ENCODE data around the gene MSANTD4. TPM values are rescaled to one million over a fixed set of nuclear protein-coding genes. Genes with fewer than 3 reads are reported as not detected.

The MSANTD4 gene
- total RNA-seq, 1 experiment from 2014 or later: 62.8 TPM

DNA sequence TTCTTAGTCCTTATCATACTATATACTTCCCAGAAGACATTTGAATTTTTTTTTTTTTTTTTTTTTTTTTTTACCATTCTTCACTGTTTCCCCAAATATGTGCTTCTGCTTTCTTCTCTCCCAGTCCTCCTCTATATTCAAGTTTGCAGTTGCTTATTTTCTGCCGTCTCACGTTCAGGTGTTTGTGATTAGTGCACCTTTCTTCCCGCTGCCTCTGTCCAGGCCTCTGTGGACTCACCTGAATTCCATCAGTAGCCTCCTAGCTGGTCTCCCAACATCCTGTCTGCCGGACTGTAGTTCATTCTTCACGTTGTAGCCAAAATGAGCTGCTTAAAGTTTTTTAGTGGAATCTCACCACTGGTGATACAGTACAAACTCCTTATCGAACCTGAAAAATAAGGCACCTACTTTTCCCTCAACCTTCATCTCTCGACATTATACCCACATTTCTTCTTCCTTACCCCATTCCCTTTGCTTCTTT is 795 bp upstream of the MSANTD4 start:
- H3K4me1 ChIP-seq (ENCODE audit: low read length): peaks cover 39% of the 10 kb centered on the region
- DNase-seq: no peak
- H2AFZ ChIP-seq (ENCODE audit: low read length): peak overlapping the region; percentile 76; the same call in 1 of the 2 replicates
- H3K4me3 ChIP-seq (ENCODE audit: low read length): peak overlapping the region; percentile 69
- no peaks in the 10 kb centered on the region for H3K27me3 ChIP-seq (ENCODE audit: low read length)
- H4K20me1 ChIP-seq (ENCODE audit: insufficient read depth, low read depth, low read length): no peaks in the 10 kb centered on the region
- no peaks in the 10 kb centered on the region for H3K9me3 ChIP-seq (ENCODE audit: low read length)
- H3K27ac ChIP-seq (ENCODE audit: low read length): peak overlapping the region; percentile 7; the same call in 1 of the 2 replicates
- peaks cover 41% of the 10 kb centered on the region for H3K79me2 ChIP-seq (ENCODE audit: low read length)
- H3K9me2 ChIP-seq (replicated peaks; ENCODE audit: insufficient read depth, low read length): no peaks in the 10 kb centered on the region; the same call in 1 of the 2 replicates
- peak overlapping the region; percentile 85 for H3K4me2 ChIP-seq (ENCODE audit: low read depth, low read length, poor library complexity, severe bottlenecking)
- H3K9ac ChIP-seq (ENCODE audit: low read length): peak overlapping the region; percentile 81
- peaks cover 28% of the 10 kb centered on the region for H3K36me3 ChIP-seq (ENCODE audit: insufficient read depth, low read length)

DNA sequence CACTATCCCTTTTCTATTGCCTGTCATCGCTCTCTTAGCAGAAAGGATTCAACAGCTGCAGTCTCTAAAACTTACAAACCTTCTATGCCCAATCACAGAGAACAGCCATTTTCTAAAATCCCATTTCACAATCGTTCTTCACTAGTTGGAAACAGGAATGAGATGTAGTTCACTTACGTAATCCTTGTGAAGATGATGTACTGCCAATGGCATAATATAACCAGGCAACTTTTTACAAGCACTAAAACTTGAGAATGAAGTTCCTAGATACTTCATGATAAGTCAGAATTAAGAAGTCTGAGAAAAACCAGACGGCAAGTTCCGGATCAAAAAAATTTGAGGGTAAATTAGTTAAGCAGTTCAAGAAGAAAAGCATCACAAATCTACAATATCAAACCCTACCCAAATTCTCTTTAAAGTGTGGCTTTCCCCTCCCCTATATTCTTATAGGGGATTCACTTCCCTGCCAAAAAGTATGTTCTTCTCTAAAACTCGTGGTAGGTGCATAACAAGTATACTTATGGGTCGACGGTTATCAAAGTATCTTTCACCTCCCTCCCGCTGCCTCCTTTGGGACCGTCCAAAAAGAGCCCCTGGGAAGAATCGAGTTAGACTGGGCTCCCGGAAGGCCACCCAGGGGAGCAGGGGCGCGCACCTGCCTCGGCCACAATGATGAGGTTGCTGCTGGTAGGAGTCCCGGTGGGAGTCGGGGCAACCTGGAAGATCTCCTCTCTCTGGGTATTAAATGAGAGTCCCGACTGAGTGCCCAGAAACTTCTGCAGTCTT is 666 bp downstream of the MSANTD4 start:
- Histone ChIP-seq H3K36me3 (ENCODE audit: insufficient read depth, low read length) (peaks cover 37% of the 10 kb centered on the region), H3K4me1 (ENCODE audit: low read length) (peaks cover 51% of the 10 kb centered on the region), H3K9me2 (replicated peaks; ENCODE audit: insufficient read depth, low read length) (no peaks in the 10 kb centered on the region; the same call in 1 of the 2 replicates), H3K9ac (ENCODE audit: low read length) (peak overlapping the region; percentile 81), H3K79me2 (ENCODE audit: low read length) (peaks cover 55% of the 10 kb centered on the region), H3K4me2 (ENCODE audit: low read depth, low read length, poor library complexity, severe bottlenecking) (peak overlapping the region; percentile 85), H4K20me1 (ENCODE audit: insufficient read depth, low read depth, low read length) (no peaks in the 10 kb centered on the region), H2AFZ (ENCODE audit: low read length) (peak overlapping the region; percentile 60), H3K9me3 (ENCODE audit: low read length) (no peaks in the 10 kb centered on the region), H3K4me3 (ENCODE audit: low read length) (peak overlapping the region; percentile 69), H3K27ac (ENCODE audit: low read length) (peak overlapping the region; percentile 41), H3K27me3 (ENCODE audit: low read length) (no peaks in the 10 kb centered on the region)
- DNase-seq: peak; percentile 75

DNA sequence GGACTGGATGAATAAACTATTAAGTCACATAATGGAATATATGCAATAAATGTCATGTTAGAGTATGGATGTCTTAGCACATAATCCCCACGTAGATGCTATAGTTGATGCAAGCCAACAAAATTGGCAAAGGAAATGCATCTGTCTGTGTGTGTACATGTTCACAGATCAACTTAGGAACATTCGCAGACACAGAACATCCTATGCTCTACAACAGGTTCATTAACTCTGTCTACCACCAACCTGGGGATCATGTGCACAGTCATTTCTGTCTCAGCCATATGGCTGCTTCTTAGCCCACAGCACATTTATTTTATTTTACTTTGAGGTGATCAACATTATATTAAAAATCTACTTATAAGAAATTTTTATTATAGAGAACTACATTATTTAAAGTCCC is 4.9 kb downstream of the MSANTD4 start:
- peaks cover 65% of the 10 kb centered on the region for H3K4me1 ChIP-seq (ENCODE audit: low read length)
- H3K27ac ChIP-seq (ENCODE audit: low read length): no peak overlapping the region
- no peaks in the 10 kb centered on the region for H4K20me1 ChIP-seq (ENCODE audit: insufficient read depth, low read depth, low read length)
- no peak overlapping the region for H3K4me3 ChIP-seq (ENCODE audit: low read length)
- H3K27me3 ChIP-seq (ENCODE audit: low read length): no peaks in the 10 kb centered on the region
- H3K9ac ChIP-seq (ENCODE audit: low read length): no peak overlapping the region
- no peak overlapping the region for H2AFZ ChIP-seq (ENCODE audit: low read length)
- H3K9me2 ChIP-seq (replicated peaks; ENCODE audit: insufficient read depth, low read length): no peaks in the 10 kb centered on the region; the same call in 1 of the 2 replicates
- no peak for DNase-seq
- H3K9me3 ChIP-seq (ENCODE audit: low read length): no peaks in the 10 kb centered on the region
- peak overlapping the region; percentile 5 for H3K4me2 ChIP-seq (ENCODE audit: low read depth, low read length, poor library complexity, severe bottlenecking)
- H3K79me2 ChIP-seq (ENCODE audit: low read length): peaks cover 98% of the 10 kb centered on the region
- H3K36me3 ChIP-seq (ENCODE audit: insufficient read depth, low read length): peaks cover 75% of the 10 kb centered on the region

DNA sequence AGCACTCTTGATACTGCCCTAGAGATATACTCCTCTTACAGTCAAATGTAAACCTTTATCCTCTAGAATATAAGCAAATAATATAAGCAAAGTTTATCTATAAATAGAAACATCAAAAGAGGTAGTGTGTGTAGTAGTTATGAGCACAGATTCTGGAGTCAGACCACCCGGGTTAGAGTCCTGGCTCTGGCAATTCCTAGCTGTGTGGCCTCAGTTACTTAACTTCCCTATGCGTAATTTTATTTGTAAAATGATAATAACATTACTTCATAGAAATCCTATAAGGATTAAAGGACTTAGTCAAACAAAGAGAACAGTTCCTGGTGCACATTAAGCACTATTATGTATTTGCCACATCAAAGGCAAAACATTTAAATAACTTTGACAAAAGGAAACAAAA is 7.0 kb downstream of the MSANTD4 start:
- H3K4me2 ChIP-seq (ENCODE audit: low read depth, low read length, poor library complexity, severe bottlenecking): peak overlapping the region; percentile 49
- 0 out of 2 replicates have a peak, but pooled peaks cover 3% of the 10 kb centered on the region for H4K20me1 ChIP-seq (ENCODE audit: insufficient read depth, low read depth, low read length)
- H3K36me3 ChIP-seq (ENCODE audit: insufficient read depth, low read length): peaks cover 88% of the 10 kb centered on the region
- H3K79me2 ChIP-seq (ENCODE audit: low read length): peaks cover 99% of the 10 kb centered on the region
- H3K27me3 ChIP-seq (ENCODE audit: low read length): no peaks in the 10 kb centered on the region
- no peaks in the 10 kb centered on the region; the same call in 1 of the 2 replicates for H3K9me2 ChIP-seq (replicated peaks; ENCODE audit: insufficient read depth, low read length)
- H3K9ac ChIP-seq (ENCODE audit: low read length): no peak overlapping the region
- peak overlapping the region; percentile 8 for H3K4me3 ChIP-seq (ENCODE audit: low read length)
- no peak overlapping the region for H2AFZ ChIP-seq (ENCODE audit: low read length)
- H3K9me3 ChIP-seq (ENCODE audit: low read length): no peaks in the 10 kb centered on the region
- peak overlapping the region; percentile 21 for H3K27ac ChIP-seq (ENCODE audit: low read length)
- DNase-seq: peak; percentile 56
- peaks cover 54% of the 10 kb centered on the region for H3K4me1 ChIP-seq (ENCODE audit: low read length)

DNA sequence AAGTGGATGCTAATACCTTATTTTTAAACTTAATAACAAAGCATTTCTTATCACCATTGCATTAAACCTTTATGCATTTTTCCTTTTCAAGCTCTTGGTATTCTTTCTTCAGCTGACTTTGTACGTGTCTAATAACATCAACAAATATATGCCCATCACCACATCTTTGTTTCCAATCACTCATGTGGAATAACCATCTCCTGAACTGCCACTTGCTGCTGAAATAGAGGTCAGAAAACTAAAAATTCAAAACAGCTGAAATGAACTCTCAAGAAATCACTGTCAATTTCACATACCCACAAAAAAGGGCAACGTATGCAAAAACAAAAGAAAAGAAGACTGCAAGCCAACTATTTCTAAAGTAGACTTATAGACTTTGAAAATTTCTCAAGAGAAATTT is 7.4 kb downstream of the MSANTD4 start:
- no peak overlapping the region for H2AFZ ChIP-seq (ENCODE audit: low read length)
- H3K4me2 ChIP-seq (ENCODE audit: low read depth, low read length, poor library complexity, severe bottlenecking): peak overlapping the region; percentile 49
- H3K4me1 ChIP-seq (ENCODE audit: low read length): peaks cover 50% of the 10 kb centered on the region
- H3K9me3 ChIP-seq (ENCODE audit: low read length): no peaks in the 10 kb centered on the region
- no peaks in the 10 kb centered on the region; the same call in 1 of the 2 replicates for H3K9me2 ChIP-seq (replicated peaks; ENCODE audit: insufficient read depth, low read length)
- peak overlapping the region; percentile 8; the same call in 1 of the 2 replicates for H3K4me3 ChIP-seq (ENCODE audit: low read length)
- H3K9ac ChIP-seq (ENCODE audit: low read length): no peak overlapping the region
- DNase-seq: no peak
- peaks cover 99% of the 10 kb centered on the region for H3K79me2 ChIP-seq (ENCODE audit: low read length)
- no peaks in the 10 kb centered on the region for H3K27me3 ChIP-seq (ENCODE audit: low read length)
- peaks cover 88% of the 10 kb centered on the region for H3K36me3 ChIP-seq (ENCODE audit: insufficient read depth, low read length)
- H4K20me1 ChIP-seq (ENCODE audit: insufficient read depth, low read depth, low read length): 0 out of 2 replicates have a peak, but pooled peaks cover 3% of the 10 kb centered on the region
- peak overlapping the region; percentile 21; the same call in 1 of the 2 replicates for H3K27ac ChIP-seq (ENCODE audit: low read length)

DNA sequence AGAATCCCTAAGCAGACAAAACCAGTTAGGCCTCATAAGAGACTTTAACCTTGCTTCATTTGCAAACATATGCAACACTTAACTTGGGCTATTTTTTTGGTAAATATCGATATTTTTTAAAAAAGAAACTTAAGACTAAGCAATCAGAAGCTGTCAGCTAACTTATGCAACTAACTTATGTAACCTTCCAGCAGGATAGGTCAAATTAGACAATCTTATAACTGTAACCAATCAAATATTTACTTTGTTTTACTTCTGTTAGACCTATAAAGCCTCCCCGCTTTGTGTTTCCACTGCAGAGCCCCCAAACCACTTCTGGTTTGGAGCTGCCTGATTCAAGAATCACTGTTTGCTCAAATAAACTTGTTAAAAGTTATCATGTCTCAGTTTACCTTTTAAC is 8.0 kb downstream of the MSANTD4 start:
- Histone ChIP-seq H3K27ac (ENCODE audit: low read length) (no peak overlapping the region; the same call in 1 of the 2 replicates), H3K27me3 (ENCODE audit: low read length) (no peaks in the 10 kb centered on the region), H3K9me3 (ENCODE audit: low read length) (no peaks in the 10 kb centered on the region), H3K9ac (ENCODE audit: low read length) (no peak overlapping the region), H3K9me2 (replicated peaks; ENCODE audit: insufficient read depth, low read length) (no peaks in the 10 kb centered on the region; the same call in 1 of the 2 replicates), H3K79me2 (ENCODE audit: low read length) (peaks cover 99% of the 10 kb centered on the region), H3K4me2 (ENCODE audit: low read depth, low read length, poor library complexity, severe bottlenecking) (no peak overlapping the region), H2AFZ (ENCODE audit: low read length) (no peak overlapping the region), H4K20me1 (ENCODE audit: insufficient read depth, low read depth, low read length) (0 out of 2 replicates have a peak, but pooled peaks cover 3% of the 10 kb centered on the region), H3K4me1 (ENCODE audit: low read length) (peaks cover 45% of the 10 kb centered on the region), H3K4me3 (ENCODE audit: low read length) (no peak overlapping the region), H3K36me3 (ENCODE audit: insufficient read depth, low read length) (peaks cover 89% of the 10 kb centered on the region)
- no peak for DNase-seq

DNA sequence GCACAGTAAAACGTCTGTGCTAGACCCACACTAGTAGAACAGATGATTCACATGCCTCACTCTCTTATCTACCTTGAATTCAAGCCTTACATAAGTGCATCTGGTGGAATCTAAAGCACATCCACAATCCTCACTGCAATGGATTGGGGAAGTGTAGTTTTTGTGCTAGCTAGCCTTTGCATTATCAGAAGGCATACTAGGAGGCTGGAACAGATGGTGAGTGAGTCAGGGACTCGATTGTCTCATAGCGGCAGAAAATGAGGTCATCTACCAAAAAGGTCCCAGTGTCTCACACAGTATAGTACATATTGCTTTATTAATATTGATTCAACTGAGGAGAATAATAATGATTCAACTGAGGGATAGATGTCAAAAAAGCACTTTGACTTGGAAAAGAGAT is 9.3 kb downstream of the MSANTD4 start:
- peaks cover 89% of the 10 kb centered on the region for H3K36me3 ChIP-seq (ENCODE audit: insufficient read depth, low read length)
- no peaks in the 10 kb centered on the region for H3K9me3 ChIP-seq (ENCODE audit: low read length)

DNA sequence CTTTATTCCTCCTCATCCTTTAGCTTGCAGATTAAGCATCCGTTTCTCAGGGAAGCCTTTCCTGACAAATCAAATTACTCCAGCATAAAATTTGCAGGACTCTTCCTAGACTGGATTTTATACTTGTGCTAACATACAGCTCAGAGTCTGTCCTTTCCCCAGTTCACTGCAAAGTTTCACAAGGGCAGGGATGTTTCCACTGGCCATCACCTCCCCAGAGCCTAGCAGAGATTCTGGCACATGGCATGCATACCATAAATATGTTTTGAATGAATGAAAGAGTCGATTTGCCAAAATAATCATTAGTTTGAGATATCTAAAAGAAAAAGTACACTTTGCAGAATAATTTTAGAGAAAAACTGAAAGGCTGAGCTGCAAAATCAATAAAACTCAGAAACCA is 10.6 kb downstream of the MSANTD4 start:
- peaks cover 100% of the 10 kb centered on the region for H3K79me2 ChIP-seq (ENCODE audit: low read length)
- H2AFZ ChIP-seq (ENCODE audit: low read length): no peak overlapping the region
- peaks cover 94% of the 10 kb centered on the region for H3K36me3 ChIP-seq (ENCODE audit: insufficient read depth, low read length)
- DNase-seq: no peak
- H3K9ac ChIP-seq (ENCODE audit: low read length): no peak overlapping the region
- peaks cover 23% of the 10 kb centered on the region for H3K4me1 ChIP-seq (ENCODE audit: low read length)
- H3K9me3 ChIP-seq (ENCODE audit: low read length): no peaks in the 10 kb centered on the region
- no peaks in the 10 kb centered on the region for H3K27me3 ChIP-seq (ENCODE audit: low read length)
- H3K27ac ChIP-seq (ENCODE audit: low read length): no peak overlapping the region
- H3K4me3 ChIP-seq (ENCODE audit: low read length): no peak overlapping the region
- H3K9me2 ChIP-seq (replicated peaks; ENCODE audit: insufficient read depth, low read length): no peaks in the 10 kb centered on the region
- no peak overlapping the region for H3K4me2 ChIP-seq (ENCODE audit: low read depth, low read length, poor library complexity, severe bottlenecking)
- 0 out of 2 replicates have a peak, but pooled peaks cover 3% of the 10 kb centered on the region for H4K20me1 ChIP-seq (ENCODE audit: insufficient read depth, low read depth, low read length)

More for the DNA sequence above, 9.3 kb downstream of the MSANTD4 start:
- H3K9me2 ChIP-seq (replicated peaks; ENCODE audit: insufficient read depth, low read length): no peaks in the 10 kb centered on the region
- peaks cover 33% of the 10 kb centered on the region for H3K4me1 ChIP-seq (ENCODE audit: low read length)
- H3K4me3 ChIP-seq (ENCODE audit: low read length): no peak overlapping the region
- H3K9ac ChIP-seq (ENCODE audit: low read length): no peak overlapping the region
- 0 out of 2 replicates have a peak, but pooled peaks cover 3% of the 10 kb centered on the region for H4K20me1 ChIP-seq (ENCODE audit: insufficient read depth, low read depth, low read length)
- no peak overlapping the region for H2AFZ ChIP-seq (ENCODE audit: low read length)
- peaks cover 99% of the 10 kb centered on the region for H3K79me2 ChIP-seq (ENCODE audit: low read length)
- no peaks in the 10 kb centered on the region for H3K27me3 ChIP-seq (ENCODE audit: low read length)
- DNase-seq: no peak
- no peak overlapping the region for H3K27ac ChIP-seq (ENCODE audit: low read length)
- no peak overlapping the region for H3K4me2 ChIP-seq (ENCODE audit: low read depth, low read length, poor library complexity, severe bottlenecking)

All from Karpas-422 (cell line).